K562 (cell line): ENCODE results near the gene OSCP1. TPM values are rescaled to one million over a fixed set of nuclear protein-coding genes. Genes with fewer than 3 reads are reported as not detected.

Source experiments
- BHLHE40 ChIP-seq: IDR thresholded peaks from 2 replicates; pipeline ENCODE4 v1.6.1; 2011; ENCODE audit warnings: low read length, improper control_type of control experiment
- CCNT2 ChIP-seq: IDR thresholded peaks from 2 replicates; pipeline ENCODE4 v1.6.1; 2011; ENCODE audit warnings: borderline replicate concordance, low read depth, mild to moderate bottlenecking, moderate library complexity, mixed read lengths, low read length; ENCODE audit not compliant: insufficient read length; ENCODE audit errors: extremely low read depth
- FOXK2 ChIP-seq, 2 experiments: fragments of 450-650 bp; IDR thresholded peaks in 1 of 2; conservative IDR thresholded peaks in 1 of 2; 2 replicates each; pipeline ENCODE4 v1.6.1; 2016; ENCODE audit warnings: low read depth in 2 of 2, mild to moderate bottlenecking in 1 of 2
- HIVEP1 ChIP-seq: fragments of 250-450 bp; sonication (Bioruptor Pico); IDR thresholded peaks from 2 replicates; pipeline ENCODE4 v1.4.0; 2020; ENCODE audit warnings: mild to moderate bottlenecking
- HNRNPH1 ChIP-seq: fragments of 200-400 bp; formaldehyde crosslinking; optimal IDR thresholded peaks from 2 replicates; pipeline ENCODE3; 2017; ENCODE audit warnings: low read depth, mild to moderate bottlenecking, low read length, moderate library complexity
- HNRNPL ChIP-seq: fragments of 200-400 bp; formaldehyde crosslinking; IDR thresholded peaks from 2 replicates; pipeline ENCODE4 v1.6.1; 2017; ENCODE audit warnings: low read depth, mild to moderate bottlenecking, low read length
- HOXB6 ChIP-seq: fragments of 250-450 bp; sonication (Bioruptor Pico); IDR thresholded peaks from 2 replicates; pipeline ENCODE4 v1.5.1; 2022; ENCODE audit warnings: mild to moderate bottlenecking, borderline replicate concordance
- KLF13 ChIP-seq: fragments of 450-650 bp; IDR thresholded peaks from 2 replicates; pipeline ENCODE4 v1.6.1; 2016; ENCODE audit warnings: missing genetic modification characterization, low read depth, mild to moderate bottlenecking, missing compliant biosample characterization, moderate library complexity, borderline replicate concordance
- LCOR ChIP-seq: sonication (generic); formaldehyde crosslinking; IDR thresholded peaks from 2 replicates; pipeline ENCODE4 v1.8.0; 2022; ENCODE audit warnings: mild to moderate bottlenecking, missing genetic modification reagents
- POU5F1 ChIP-seq: fragments of 150-350 bp; IDR thresholded peaks from 2 replicates; pipeline ENCODE4 v1.6.1; 2014; ENCODE audit warnings: borderline replicate concordance, low read length, low read depth, mild to moderate bottlenecking; ENCODE audit not compliant: partially characterized antibody
- SNIP1 ChIP-seq: fragments of 450-650 bp; IDR thresholded peaks from 2 replicates; pipeline ENCODE4 v1.7.1; 2017; ENCODE audit warnings: low read depth, mild to moderate bottlenecking
- TCF7L2 ChIP-seq: fragments of 150-350 bp; IDR thresholded peaks from 2 replicates; pipeline ENCODE4 v1.6.1; 2016; ENCODE audit warnings: low read depth, mild to moderate bottlenecking, low read length, moderate library complexity
- TRIM28 ChIP-seq: fragments of 450-650 bp; IDR thresholded peaks from 2 replicates; pipeline ENCODE4 v1.6.1; 2017
- ZNF184 ChIP-seq: sonication (generic); formaldehyde crosslinking; IDR thresholded peaks from 2 replicates; pipeline ENCODE4 v1.5.0; 2020; ENCODE audit warnings: missing genetic modification reagents
- ZNF347 ChIP-seq: fragments of 450-650 bp; formaldehyde crosslinking; IDR thresholded peaks from 2 replicates; pipeline ENCODE4 v1.4.0; 2020; ENCODE audit warnings: low read depth, mild to moderate bottlenecking, moderate library complexity
- ZNF644 ChIP-seq: fragments of 200-800 bp; sonication (Bioruptor generic); IDR thresholded peaks from 2 replicates; pipeline ENCODE4 v1.6.1; 2016; ENCODE audit warnings: low read depth, missing genetic modification characterization, missing compliant biosample characterization
- polyA plus RNA-seq, 8 experiments: library from polyadenylated mRNA; depleted of rRNA in 4 of 8; stranded (reverse) in 5 of 8; unstranded in 3 of 8; fragments of >200 nt; fragmentation: Nextera tagmentation in 2 of 8; fragmentation: Illumina TruSeq in 1 of 8; extraction: Ambion mirVana in 2 of 8; extraction: Trizol in 1 of 8; gene quantifications; 2 replicates each; pipeline versions ENCODE4 v1.2.1 to v1.2.3, GENCODE V29; 2011 to 2014; ENCODE audit warnings: inconsistent platforms in 1 of 8, missing spikeins in 1 of 8
- total RNA-seq, 7 experiments: library from RNA; depleted of rRNA in 6 of 7; stranded (reverse); fragments of >200 nt in 6 of 7; fragmentation: Illumina TruSeq in 2 of 7; extraction: Trizol in 2 of 7; gene quantifications; 2 replicates each; pipeline versions ENCODE4 v1.2.1 to v1.2.3, GENCODE V29; 2011 to 2021; ENCODE audit warnings: low replicate concordance in 1 of 7
- TF ChIP-seq, protein P1 (sequence below): fragments of 450-650 bp; conservative IDR thresholded peaks from 2 replicates; pipeline ENCODE4 v1.6.1; 2016; ENCODE audit warnings: missing genetic modification characterization, low read depth, mild to moderate bottlenecking, missing compliant biosample characterization, moderate library complexity
- TF ChIP-seq, protein P2 (sequence below): fragments of 150-350 bp; conservative IDR thresholded peaks from 2 replicates; pipeline ENCODE4 v1.6.1; 2014; ENCODE audit warnings: low read length
- TF ChIP-seq, protein P3 (sequence below): sonication (generic); formaldehyde crosslinking; IDR thresholded peaks from 2 replicates; pipeline ENCODE4 v1.8.0; 2022; ENCODE audit warnings: mild to moderate bottlenecking, missing genetic modification reagents
- TF ChIP-seq, protein P4 (sequence below): fragments of 250-450 bp; sonication (Bioruptor Pico); IDR thresholded peaks from 2 replicates; pipeline ENCODE4 v1.6.1; 2021; ENCODE audit warnings: mild to moderate bottlenecking

OSCP1 gene
- total and polyA plus RNA-seq, 9 of the 15 experiments (the other 6 are each of a cell fraction or from before 2014, with no cell fraction given), result 0.15 to 0.40 (median 0.33) TPM; not detected in 5

DNA sequence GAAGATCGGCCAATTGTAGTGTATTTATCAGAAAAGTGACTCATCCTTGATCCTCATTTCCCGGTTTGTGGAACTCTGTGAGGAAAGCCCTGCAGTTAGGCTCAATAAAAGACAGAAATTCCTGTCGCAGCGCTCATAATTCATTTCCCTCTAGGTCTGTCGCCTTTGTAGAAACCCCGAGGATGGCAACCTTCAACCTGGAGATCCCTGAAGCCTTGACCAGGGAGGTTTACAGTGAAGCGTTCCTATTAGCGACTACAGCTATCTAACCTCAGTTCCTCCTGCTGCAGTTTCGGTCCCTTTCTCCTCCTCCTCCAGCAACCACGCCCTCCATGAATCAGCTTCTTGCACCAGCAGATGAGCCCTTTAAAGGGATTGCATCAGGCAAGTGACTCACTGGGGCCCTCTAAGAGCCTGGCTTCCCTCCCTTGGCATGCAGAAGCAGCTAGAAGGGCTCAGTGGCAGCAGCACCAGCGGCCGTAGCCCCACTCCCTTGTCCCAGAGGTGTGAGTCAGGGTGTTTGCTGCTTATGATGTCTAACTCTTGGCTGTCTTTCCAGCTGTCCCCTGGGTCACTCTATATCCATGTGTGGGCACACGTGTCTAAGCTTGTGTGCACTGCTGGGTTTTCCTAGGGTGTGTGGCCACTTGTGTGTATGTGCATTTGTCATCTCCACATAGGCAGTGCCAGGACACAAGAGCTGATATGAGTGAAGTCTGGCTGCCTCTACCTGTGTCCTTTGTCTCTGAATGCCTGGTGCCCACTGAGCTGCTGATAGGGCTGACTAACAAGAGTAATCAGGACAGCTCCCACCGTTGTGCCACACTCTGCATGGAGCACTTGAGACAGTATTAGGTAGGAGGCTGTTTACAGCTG, 63.7 kb downstream of the OSCP1 start (continued):
- TF ChIP-seq ZNF644 (peak; percentile 95), POU5F1 (no peak), HNRNPH1 (no peak), SNIP1 (peak; percentile 24; the same call in 1 of the 2 replicates), FOXK2 (conservative IDR thresholded peaks at IDR 0.05 in 1 of 2, IDR thresholded peaks at IDR 0.05 in 1 of 2; ENCODE audit: low read depth in 2 of 2) (peak; percentile 38 to 72; a peak in 3 of 4 replicates), TCF7L2 (no peak), ZNF347 (CRISPR knock-in tag) (peak; percentile 72; the same call in 1 of the 2 replicates), HOXB6 (CRISPR knock-in tag) (peak; percentile 72; the same call in 1 of the 2 replicates), CCNT2 (peak; percentile 3), LCOR (CRISPR knock-in tag) (peak; percentile 92), ZNF184 (CRISPR knock-in tag) (no peak), HIVEP1 (CRISPR knock-in tag) (peak; percentile 87), KLF13 (tag) (peak; percentile 91; the same call in 1 of the 2 replicates), TRIM28 (peak; percentile 83), BHLHE40 (peak; percentile 66), HNRNPL (peak; percentile 81)
- TF ChIP-seq, protein P1, sequence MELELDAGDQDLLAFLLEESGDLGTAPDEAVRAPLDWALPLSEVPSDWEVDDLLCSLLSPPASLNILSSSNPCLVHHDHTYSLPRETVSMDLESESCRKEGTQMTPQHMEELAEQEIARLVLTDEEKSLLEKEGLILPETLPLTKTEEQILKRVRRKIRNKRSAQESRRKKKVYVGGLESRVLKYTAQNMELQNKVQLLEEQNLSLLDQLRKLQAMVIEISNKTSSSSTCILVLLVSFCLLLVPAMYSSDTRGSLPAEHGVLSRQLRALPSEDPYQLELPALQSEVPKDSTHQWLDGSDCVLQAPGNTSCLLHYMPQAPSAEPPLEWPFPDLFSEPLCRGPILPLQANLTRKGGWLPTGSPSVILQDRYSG (tag), result peak; percentile 94
- TF ChIP-seq, protein P2, sequence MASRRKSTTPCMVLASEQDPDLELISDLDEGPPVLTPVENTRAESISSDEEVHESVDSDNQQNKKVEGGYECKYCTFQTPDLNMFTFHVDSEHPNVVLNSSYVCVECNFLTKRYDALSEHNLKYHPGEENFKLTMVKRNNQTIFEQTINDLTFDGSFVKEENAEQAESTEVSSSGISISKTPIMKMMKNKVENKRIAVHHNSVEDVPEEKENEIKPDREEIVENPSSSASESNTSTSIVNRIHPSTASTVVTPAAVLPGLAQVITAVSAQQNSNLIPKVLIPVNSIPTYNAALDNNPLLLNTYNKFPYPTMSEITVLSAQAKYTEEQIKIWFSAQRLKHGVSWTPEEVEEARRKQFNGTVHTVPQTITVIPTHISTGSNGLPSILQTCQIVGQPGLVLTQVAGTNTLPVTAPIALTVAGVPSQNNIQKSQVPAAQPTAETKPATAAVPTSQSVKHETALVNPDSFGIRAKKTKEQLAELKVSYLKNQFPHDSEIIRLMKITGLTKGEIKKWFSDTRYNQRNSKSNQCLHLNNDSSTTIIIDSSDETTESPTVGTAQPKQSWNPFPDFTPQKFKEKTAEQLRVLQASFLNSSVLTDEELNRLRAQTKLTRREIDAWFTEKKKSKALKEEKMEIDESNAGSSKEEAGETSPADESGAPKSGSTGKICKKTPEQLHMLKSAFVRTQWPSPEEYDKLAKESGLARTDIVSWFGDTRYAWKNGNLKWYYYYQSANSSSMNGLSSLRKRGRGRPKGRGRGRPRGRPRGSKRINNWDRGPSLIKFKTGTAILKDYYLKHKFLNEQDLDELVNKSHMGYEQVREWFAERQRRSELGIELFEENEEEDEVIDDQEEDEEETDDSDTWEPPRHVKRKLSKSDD, result no peak
- TF ChIP-seq, protein P3, sequence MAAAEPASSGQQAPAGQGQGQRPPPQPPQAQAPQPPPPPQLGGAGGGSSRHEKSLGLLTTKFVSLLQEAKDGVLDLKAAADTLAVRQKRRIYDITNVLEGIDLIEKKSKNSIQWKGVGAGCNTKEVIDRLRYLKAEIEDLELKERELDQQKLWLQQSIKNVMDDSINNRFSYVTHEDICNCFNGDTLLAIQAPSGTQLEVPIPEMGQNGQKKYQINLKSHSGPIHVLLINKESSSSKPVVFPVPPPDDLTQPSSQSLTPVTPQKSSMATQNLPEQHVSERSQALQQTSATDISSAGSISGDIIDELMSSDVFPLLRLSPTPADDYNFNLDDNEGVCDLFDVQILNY (CRISPR knock-in tag), result peak; percentile 81; the same call in 1 of the 2 replicates
- TF ChIP-seq, protein P4, sequence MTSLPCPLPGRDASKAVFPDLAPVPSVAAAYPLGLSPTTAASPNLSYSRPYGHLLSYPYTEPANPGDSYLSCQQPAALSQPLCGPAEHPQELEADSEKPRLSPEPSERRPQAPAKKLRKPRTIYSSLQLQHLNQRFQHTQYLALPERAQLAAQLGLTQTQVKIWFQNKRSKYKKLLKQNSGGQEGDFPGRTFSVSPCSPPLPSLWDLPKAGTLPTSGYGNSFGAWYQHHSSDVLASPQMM (CRISPR knock-in tag), result no peak
